Mammary epithelial cell (primary cell): Measurements from ENCODE around the gene KLK12.

Experiments
- EZH2 ChIP-seq: IDR thresholded peaks from 2 replicates; pipeline ENCODE4 v1.6.1; 2012; ENCODE audit warnings: low read length, inconsistent platforms, borderline replicate concordance
- TF ChIP-seq, protein P1 (sequence below), 2 donors: IDR thresholded peaks in 1 of 2; conservative IDR thresholded peaks in 1 of 2; 2 replicates each; pipeline ENCODE4 v1.5.1; 2011 to 2012; ENCODE audit warnings: inconsistent platforms in 2 of 2, low read length in 2 of 2, mild to moderate bottlenecking in 2 of 2, control low read depth in 1 of 2, low read depth in 1 of 2; ENCODE audit not compliant: insufficient read depth in 1 of 2; ENCODE audit errors: extremely low read depth in 1 of 2

GRCh38 chr19:51076631-51077213 lies 41.9 kb upstream of the KLK12 start:
- TF ChIP-seq, protein P1, sequence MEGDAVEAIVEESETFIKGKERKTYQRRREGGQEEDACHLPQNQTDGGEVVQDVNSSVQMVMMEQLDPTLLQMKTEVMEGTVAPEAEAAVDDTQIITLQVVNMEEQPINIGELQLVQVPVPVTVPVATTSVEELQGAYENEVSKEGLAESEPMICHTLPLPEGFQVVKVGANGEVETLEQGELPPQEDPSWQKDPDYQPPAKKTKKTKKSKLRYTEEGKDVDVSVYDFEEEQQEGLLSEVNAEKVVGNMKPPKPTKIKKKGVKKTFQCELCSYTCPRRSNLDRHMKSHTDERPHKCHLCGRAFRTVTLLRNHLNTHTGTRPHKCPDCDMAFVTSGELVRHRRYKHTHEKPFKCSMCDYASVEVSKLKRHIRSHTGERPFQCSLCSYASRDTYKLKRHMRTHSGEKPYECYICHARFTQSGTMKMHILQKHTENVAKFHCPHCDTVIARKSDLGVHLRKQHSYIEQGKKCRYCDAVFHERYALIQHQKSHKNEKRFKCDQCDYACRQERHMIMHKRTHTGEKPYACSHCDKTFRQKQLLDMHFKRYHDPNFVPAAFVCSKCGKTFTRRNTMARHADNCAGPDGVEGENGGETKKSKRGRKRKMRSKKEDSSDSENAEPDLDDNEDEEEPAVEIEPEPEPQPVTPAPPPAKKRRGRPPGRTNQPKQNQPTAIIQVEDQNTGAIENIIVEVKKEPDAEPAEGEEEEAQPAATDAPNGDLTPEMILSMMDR (conservative IDR thresholded peaks at IDR 0.05 in 1 of 2, IDR thresholded peaks at IDR 0.05 in 1 of 2; ENCODE audit: extremely low read depth in 1 of 2, insufficient read depth in 1 of 2, low read depth in 1 of 2, low read length in 2 of 2), result no peak
- no peak for TF ChIP-seq EZH2
